ENCODE data around the gene E2F1.

Gene E2F1

DNA sequence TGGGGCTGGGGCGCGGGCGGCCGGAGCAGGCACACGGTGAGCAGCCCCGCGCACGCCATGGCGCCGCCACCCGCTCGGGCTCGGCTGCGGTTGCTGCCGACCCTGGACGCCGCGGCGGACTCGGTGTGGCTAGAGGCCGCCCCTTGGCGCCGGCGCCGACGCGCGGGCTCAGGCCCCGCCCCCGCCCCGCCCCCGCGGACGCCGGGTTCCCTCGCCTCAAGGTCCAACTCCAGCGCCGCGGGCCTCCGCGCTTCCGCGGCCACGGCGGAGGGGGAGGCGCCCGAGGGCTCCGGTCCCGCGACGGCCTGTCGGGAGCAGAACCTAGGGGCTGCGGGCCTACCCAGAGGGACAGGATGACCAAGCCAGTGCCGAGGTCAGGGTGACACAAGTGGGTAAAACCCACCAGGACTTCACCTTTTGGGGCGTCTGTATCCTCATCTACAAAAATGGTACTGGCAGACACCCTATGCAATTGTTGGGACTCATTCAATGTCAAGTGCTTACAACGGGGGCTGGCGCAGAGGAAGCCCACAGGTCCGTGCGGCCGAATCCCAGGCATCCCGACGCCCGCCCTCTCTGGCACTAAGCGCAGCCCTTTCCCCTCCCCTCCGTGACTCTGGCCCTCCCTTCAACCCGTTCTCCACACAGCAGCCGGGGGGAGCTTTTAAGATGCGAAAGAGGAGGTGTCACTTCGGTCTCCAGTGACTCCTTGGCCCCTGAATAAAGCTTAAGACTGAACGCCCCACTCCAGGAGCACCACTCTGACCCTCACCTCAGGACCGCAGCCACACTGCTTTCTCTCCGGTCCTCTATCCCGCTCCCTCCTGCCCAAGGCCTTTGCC, 11.7 kb downstream of the E2F1 start, which contains the start of gene NECAB3:
TSS of gene NECAB3 (minus strand) at position 135 of the 842 bp plus-strand sequence. CDS start at position 59, 76 bp downstream.
- TF ChIP-seq, protein P1, sequence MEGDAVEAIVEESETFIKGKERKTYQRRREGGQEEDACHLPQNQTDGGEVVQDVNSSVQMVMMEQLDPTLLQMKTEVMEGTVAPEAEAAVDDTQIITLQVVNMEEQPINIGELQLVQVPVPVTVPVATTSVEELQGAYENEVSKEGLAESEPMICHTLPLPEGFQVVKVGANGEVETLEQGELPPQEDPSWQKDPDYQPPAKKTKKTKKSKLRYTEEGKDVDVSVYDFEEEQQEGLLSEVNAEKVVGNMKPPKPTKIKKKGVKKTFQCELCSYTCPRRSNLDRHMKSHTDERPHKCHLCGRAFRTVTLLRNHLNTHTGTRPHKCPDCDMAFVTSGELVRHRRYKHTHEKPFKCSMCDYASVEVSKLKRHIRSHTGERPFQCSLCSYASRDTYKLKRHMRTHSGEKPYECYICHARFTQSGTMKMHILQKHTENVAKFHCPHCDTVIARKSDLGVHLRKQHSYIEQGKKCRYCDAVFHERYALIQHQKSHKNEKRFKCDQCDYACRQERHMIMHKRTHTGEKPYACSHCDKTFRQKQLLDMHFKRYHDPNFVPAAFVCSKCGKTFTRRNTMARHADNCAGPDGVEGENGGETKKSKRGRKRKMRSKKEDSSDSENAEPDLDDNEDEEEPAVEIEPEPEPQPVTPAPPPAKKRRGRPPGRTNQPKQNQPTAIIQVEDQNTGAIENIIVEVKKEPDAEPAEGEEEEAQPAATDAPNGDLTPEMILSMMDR (IDR thresholded peaks at IDR 0.05; ENCODE audit: insufficient read depth, low read depth, low read length, missing control alignments) = no peak
- DNase-seq (ENCODE audit: low read depth) = peak; percentile 67
- H3K4me3 ChIP-seq (ENCODE audit: low read length) = peak within 1 kb of the TSS; percentile 61

DNA sequence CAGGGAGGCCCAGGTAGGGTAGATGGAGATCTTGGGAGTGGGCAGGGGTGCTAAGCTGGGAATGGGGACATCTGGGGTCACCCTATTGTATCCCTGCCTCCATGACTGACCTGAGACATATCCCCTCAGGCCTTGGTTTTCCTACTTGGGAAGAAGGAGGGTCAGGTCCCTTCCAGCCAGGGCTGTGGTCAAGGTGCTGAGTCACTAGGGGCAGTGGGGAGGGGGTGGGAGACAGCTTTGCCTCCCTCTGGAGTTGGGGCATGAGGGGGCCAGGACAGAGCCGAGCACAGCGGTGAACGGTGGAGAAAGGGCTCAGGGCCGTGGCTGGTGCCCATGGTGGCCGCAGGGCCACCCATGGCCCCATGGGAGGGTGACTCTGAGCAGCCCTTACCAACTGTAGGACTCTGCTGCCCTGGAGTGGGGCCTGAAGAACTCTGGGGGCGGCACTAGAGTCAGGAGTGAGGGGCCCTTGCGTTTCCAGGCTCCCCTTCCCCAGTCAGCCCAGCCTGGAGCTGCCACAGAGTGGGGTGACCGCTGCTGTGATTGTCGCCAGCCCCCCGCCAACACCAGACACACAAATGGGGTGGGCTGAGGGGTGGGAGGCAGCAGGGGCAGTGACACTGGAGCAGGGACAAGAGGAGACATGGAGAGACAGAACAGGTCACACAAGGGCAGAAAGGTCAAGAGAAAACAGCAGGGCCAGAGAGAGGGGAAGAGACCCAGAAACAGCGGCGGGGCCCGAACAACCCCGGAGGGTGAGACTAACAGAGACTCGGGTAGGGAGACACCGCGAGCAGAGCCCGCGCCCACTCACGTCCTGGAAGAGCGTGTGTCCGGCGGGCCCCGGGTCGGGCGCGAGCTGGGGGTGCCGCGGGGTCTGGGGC, 12.5 kb downstream of the E2F1 start:
- no peak for DNase-seq (ENCODE audit: low read depth)
- H3K4me3 ChIP-seq (ENCODE audit: low read length) = peak overlapping the region; percentile 61
- TF ChIP-seq, protein P1 (IDR thresholded peaks at IDR 0.05; ENCODE audit: insufficient read depth, low read depth, low read length, missing control alignments) = no peak

DNA sequence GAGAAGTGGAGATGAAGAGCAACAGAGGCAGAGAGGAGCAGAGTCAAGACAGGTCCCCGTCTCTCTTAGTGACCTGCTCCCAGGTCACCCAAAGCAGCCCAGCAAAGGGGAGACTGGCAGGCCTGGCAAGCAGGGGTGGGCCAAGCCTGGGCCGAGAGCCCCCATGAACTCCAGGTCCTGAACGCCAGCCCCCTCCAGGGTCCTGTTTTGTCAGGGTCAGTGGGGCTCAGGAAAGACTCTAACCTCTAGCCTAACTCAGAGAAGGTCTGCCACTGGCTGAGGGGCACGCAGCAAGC, 13.1 kb downstream of the E2F1 start:
- H3K4me3 ChIP-seq (ENCODE audit: low read length) = peak overlapping the region; percentile 61
- no peak for DNase-seq (ENCODE audit: low read depth)
- TF ChIP-seq, protein P1 (IDR thresholded peaks at IDR 0.05; ENCODE audit: insufficient read depth, low read depth, low read length, missing control alignments) = no peak

DNA sequence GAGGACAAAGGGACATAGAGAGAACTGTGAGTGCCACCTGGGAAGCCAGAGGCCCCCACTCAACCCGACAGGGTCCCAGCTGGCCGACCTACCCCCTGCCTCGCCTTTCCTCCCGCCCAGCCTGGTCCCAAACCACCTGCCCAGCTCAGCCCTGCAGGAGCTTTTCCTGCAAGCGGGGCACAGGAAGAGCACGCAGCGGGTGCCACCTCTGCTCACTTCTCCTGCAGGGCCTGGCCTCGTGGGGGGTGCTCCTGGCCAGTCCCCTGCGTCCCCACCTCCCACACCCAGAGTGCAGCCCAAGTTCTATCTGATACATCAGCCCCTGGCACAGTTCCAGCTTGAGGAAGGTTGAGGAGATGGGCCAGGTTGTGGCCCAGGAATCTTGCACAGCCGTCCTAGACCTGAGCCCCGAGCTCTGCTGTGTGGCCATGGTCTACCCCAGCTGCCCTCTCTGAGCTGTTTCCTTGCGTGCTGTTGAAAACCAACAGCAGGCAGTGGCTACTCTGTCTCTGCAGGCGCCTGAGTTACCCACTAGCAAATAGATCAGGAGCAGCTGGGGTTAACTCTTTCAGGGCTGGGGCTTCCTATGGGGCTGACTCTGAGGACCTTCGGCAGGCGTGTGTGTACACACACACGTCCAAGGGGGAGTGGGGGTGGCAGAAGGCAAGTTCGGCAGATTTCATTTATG, 13.6 kb downstream of the E2F1 start:
- DNase-seq (ENCODE audit: low read depth) = no peak
- no peak overlapping the region for H3K4me3 ChIP-seq (ENCODE audit: low read length)

DNA sequence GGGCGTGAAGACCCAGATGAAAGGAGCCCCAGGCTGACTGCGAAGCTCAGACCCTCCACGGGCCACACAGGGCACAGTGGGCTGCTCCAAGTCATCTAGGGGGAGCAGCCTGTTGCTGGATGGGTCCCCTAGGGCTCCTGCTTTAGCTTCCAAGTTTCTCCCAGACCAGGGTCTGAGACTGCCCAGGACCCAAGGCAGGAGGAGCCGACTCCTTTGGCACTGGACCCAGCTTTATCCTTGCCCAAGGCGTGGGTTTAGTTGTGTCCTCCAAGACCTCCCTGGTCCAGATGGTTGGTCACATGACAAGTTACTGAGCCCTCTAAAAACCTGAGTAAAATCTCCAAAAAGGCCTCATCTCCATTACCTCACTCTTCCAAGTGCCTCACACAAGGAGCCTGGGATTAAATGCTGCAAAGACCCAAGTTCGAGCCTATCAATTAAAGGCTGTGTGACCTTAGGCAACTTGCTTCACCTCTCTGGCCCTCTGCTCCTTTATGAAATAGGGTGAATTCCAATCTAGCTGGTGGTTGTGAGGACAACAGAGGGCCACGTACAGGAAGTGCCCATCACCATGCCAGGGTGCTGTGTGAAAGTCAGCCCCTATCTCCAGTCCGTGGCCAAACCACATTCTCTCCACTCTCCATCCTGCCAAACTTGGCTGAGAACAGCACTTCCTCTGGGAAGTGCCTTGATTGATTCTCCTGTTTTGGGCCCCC, 14.5 kb downstream of the E2F1 start:
- TF ChIP-seq, protein P1 (IDR thresholded peaks at IDR 0.05; ENCODE audit: insufficient read depth, low read depth, low read length, missing control alignments) = no peak
- DNase-seq (ENCODE audit: low read depth) = no peak
- H3K4me3 ChIP-seq (ENCODE audit: low read length) = no peak overlapping the region

More for the DNA sequence above, 13.6 kb downstream of the E2F1 start:
- TF ChIP-seq, protein P1 (IDR thresholded peaks at IDR 0.05; ENCODE audit: insufficient read depth, low read depth, low read length, missing control alignments) = no peak
